ENCODE measurements around the gene OR1E2.
"Not testable (repeated sequence)": the region's sequence is repeated elsewhere in the genome, so short reads cannot be mapped to it uniquely, and the experiment has no call there.

DNA sequence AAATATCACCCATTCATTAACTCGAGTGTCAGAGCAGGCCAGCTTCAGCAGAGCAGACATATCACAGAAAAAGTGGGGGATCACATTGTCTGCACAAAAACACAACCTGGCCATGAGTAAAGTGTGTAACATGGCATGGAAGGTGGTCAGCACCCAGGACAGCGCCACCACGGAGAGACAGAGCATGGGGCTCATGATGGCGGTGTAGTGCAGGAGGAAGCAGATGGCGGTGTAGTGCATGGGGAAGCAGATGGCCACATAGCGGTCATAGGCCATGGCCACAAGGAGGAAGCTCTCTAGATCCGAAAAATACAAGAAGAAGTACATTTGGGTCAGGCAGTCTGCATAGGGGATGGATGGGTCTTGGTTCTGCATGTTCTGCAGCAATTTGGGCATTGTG is 426 bp downstream of the OR1E2 start:
- TF ChIP-seq, protein P1, sequence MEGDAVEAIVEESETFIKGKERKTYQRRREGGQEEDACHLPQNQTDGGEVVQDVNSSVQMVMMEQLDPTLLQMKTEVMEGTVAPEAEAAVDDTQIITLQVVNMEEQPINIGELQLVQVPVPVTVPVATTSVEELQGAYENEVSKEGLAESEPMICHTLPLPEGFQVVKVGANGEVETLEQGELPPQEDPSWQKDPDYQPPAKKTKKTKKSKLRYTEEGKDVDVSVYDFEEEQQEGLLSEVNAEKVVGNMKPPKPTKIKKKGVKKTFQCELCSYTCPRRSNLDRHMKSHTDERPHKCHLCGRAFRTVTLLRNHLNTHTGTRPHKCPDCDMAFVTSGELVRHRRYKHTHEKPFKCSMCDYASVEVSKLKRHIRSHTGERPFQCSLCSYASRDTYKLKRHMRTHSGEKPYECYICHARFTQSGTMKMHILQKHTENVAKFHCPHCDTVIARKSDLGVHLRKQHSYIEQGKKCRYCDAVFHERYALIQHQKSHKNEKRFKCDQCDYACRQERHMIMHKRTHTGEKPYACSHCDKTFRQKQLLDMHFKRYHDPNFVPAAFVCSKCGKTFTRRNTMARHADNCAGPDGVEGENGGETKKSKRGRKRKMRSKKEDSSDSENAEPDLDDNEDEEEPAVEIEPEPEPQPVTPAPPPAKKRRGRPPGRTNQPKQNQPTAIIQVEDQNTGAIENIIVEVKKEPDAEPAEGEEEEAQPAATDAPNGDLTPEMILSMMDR (IDR thresholded peaks at IDR 0.05) = not testable (repeated sequence)
- TF ChIP-seq POLR2AphosphoS5, POLR2A (IDR thresholded peaks at IDR 0.05): not testable (repeated sequence)
